ENCODE data around the gene LEFTY1.

Gene LEFTY1

DNA sequence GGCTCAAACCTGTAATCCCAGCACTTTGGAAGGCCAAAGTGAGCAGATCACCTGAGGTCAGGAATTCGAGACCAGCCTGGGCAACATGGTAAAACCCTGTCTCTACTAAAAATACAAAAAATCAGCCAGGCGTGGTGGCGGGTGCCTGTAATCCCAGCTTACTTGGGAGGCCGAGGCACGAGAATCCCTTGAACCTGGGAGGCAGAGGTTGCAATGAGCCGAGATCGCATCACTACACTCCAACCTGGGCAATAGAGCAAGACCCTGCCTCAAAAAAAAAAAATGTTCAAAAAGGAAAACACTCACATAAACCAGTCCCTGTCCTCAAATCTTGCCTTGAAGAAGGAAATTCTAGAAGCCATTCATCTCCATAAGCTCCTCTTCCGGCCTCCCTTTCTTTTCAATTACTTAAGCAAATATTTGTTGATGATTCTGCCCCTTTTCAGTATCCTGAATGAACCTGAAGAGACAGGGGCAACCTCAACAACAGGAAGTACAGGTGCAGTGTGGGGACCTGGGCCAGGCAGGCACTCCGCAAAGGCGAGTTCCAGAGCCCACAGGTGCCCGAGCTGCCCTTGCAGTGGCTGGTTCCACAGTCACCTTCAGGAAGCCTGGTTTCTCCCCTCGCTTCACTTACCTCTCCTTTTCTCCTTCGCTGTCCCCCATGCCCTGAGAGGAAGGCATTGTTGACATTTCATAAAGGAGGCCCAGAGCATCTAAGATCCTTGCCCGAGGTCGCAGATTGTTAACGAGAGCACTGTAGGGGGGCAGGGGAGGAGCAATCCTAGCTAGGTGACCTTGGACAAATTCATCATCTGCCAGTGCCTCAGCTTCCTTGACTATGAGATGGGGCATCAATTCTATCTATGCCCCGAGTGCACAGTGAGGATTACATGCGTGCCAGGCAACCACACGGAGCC lies 8.9 kb upstream of the LEFTY1 start:
- TF ChIP-seq, protein P1, sequence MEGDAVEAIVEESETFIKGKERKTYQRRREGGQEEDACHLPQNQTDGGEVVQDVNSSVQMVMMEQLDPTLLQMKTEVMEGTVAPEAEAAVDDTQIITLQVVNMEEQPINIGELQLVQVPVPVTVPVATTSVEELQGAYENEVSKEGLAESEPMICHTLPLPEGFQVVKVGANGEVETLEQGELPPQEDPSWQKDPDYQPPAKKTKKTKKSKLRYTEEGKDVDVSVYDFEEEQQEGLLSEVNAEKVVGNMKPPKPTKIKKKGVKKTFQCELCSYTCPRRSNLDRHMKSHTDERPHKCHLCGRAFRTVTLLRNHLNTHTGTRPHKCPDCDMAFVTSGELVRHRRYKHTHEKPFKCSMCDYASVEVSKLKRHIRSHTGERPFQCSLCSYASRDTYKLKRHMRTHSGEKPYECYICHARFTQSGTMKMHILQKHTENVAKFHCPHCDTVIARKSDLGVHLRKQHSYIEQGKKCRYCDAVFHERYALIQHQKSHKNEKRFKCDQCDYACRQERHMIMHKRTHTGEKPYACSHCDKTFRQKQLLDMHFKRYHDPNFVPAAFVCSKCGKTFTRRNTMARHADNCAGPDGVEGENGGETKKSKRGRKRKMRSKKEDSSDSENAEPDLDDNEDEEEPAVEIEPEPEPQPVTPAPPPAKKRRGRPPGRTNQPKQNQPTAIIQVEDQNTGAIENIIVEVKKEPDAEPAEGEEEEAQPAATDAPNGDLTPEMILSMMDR (conservative IDR thresholded peaks at IDR 0.05; ENCODE audit: low read depth) = no peak
- no peak for DNase-seq (ENCODE audit: low spot score)
- ChIA-PET CTCF (interaction anchor here (0.8 to 1.3 kb wide), 2 partner anchors 15 to 423 kb away, joined by 3 to 6 read pairs; partner anchors contain the start of gene TMEM63A), POLR2A (ENCODE audit: low non-redundant PET) (no interaction called here)
- H3K27ac ChIP-seq = no peak overlapping the region

DNA sequence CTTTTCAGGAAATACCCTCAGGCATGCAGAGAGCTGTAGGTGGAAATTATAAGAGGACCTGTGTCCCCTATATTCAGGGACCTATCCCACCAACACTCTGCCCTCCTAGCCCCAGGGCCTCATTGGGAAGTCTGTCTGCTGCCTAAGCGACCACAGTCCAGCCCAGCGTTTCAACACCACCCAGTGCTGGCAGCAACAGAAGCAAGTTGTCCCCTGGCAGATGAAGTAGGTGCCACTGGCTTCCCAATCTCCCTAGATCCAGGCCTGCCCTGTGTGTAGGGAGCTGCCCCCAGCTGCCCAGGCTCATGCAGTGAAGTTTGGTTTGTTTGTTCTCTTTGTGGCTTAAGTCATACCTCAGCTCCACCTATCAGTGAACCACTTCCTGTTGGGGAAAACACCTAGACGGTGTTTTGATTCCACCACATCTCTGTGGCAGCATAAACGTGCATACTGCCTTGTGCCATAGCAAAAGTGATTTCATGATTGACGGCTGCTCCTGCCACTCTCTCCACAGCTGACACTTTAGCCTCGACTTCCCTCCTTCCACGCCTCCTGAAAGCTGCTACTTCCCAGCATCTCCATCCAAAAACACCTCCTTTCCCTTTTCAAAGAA lies 8.1 kb upstream of the LEFTY1 start:
- CTCF ChIA-PET = interaction anchor here (0.8 to 1.3 kb wide), 2 partner anchors 15 to 422 kb away, joined by 3 to 6 read pairs; partner anchors contain the start of gene TMEM63A
- peak overlapping the region; percentile 46 for H3K27ac ChIP-seq
- DNase-seq (ENCODE audit: low spot score) = peak; percentile 81
- TF ChIP-seq, protein P1 (conservative IDR thresholded peaks at IDR 0.05; ENCODE audit: low read depth) = no peak
- POLR2A ChIA-PET (ENCODE audit: low non-redundant PET) = no interaction called here

DNA sequence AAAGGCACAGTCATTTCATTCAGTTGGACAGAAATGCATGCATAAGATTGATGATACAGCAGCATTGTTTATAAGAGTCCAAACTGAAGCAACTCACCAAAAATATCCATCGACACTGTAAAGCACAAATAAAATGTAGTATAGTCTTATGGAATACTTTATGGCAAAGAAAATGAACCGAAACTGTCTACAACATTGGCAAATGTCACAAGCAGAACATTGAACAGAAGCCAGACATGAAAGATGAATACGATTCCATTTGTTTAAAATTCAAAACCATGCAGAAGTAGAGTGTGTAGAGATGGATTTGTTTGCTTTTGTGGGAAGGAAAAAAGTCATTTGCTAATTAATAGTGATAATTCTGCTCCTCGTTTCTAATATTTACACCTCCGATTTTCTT lies 7.5 kb upstream of the LEFTY1 start:
- no peak overlapping the region for H3K27ac ChIP-seq
- TF ChIP-seq, protein P1 (conservative IDR thresholded peaks at IDR 0.05; ENCODE audit: low read depth) = no peak
- DNase-seq (ENCODE audit: low spot score) = no peak
- POLR2A ChIA-PET (ENCODE audit: low non-redundant PET) = interaction anchor here (0.7 kb wide), 1 partner anchor 50 kb away, joined by 4 read pairs; no protein-coding TSS in a partner anchor
- CTCF ChIA-PET = no interaction called here

DNA sequence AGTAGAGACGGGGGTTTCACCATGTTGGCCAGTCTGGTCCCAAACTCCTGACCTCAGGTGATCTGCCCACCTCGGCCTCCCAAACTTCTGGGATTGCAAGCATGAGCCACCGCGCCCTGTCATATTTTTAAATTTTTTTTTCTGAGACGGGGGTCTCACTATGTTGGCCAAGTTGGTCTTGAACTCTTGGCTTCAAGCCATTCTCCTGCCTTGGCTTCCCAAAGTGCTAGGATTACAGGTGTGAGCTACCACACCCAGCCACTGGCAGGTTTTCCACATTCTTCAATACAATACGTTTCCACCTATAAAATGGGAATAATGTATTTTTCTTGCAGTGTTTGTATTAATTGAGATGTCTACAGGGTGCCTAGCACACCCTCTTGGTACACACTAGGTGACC lies 3.4 kb upstream of the LEFTY1 start:
- ChIA-PET POLR2A (ENCODE audit: low non-redundant PET) (interaction anchor here (0.6 kb wide), 1 partner anchor 59 kb away, joined by 5 read pairs; no protein-coding TSS in a partner anchor), CTCF (no interaction called here)
- no peak for DNase-seq (ENCODE audit: low spot score)
- no peak overlapping the region for H3K27ac ChIP-seq
- TF ChIP-seq, protein P1 (conservative IDR thresholded peaks at IDR 0.05; ENCODE audit: low read depth) = no peak

DNA sequence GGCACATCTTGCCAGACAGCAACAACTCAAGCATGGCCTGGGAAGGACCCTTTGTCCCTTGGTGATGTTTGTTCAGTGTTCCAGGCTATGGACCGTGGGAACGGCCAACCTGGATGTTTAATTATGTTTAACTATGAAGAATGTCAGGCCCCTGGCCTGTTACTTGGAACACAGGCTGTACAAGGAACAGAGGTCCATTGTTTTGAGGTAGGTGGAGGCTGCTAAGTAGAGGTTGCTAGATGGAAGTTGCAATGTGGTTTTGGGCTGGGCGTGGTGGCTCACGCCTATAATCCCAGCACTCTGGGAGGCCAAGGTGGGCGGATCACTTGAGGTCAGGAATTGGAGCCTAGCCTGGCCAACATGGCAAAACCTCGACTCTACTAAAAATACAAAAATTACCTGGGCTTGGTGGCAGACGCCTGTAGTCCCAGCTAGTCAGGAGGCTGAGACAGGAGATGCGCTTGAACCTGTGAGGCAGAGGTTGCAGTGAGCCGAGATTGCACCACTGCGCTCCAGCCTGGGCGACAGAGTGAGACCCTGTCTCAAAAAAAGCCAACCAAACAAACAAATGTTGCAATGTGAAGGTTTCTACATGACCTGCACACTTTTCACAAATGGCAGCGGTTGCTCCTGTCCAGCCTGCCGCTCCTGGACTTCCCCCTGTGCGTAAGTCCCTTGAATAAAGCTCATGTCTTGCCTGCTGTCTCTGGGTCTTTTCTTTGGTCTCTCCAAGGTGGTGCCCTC lies 2.5 kb upstream of the LEFTY1 start:
- DNase-seq (ENCODE audit: low spot score) = no peak
- TF ChIP-seq, protein P1 (conservative IDR thresholded peaks at IDR 0.05; ENCODE audit: low read depth) = no peak
- ChIA-PET POLR2A (ENCODE audit: low non-redundant PET) (no interaction called here), CTCF (no interaction called here)
- peak overlapping the region; percentile 20; the same call in 1 of the 2 replicates for H3K27ac ChIP-seq
